Upper lobe of right lung (tissue), 1 donor: ENCODE measurements around the gene C2orf76. TPM values are rescaled to one million over a fixed set of nuclear protein-coding genes. Genes with fewer than 3 reads are reported as not detected.
A peak's percentile ranks its signal among the peaks of the same experiment; 100 is the strongest.

ENCODE experiments used
- ATAC-seq: fragments of 200-7000 bp; cut with Tn5 transposase; one replicate; pipeline ENCODE4 v1.9.1; 2020; ENCODE audit warnings: mild to moderate bottlenecking, moderate library complexity
- DNase-seq: peaks from one replicate; pipeline ENCODE4 v3.0.0-alpha.2; 2020
- H3K27ac ChIP-seq: fragments of 200-600 bp; one replicate; pipeline ENCODE4 v1.8.0; 2022
- H3K27me3 ChIP-seq: fragments of 200-600 bp; one replicate; pipeline ENCODE4 v1.8.0; 2022; ENCODE audit warnings: mild to moderate bottlenecking
- H3K36me3 ChIP-seq: fragments of 200-600 bp; one replicate; pipeline ENCODE4 v1.8.0; 2022
- H3K4me1 ChIP-seq: fragments of 200-600 bp; one replicate; pipeline ENCODE4 v1.8.0; 2022
- H3K4me3 ChIP-seq: fragments of 200-600 bp; one replicate; pipeline ENCODE4 v1.8.0; 2022; ENCODE audit warnings: mild to moderate bottlenecking
- H3K9me3 ChIP-seq: fragments of 200-600 bp; one replicate; pipeline ENCODE4 v1.8.0; 2022
- CTCF ChIP-seq: fragments of 200-600 bp; IDR thresholded peaks from one replicate; pipeline ENCODE4 v1.8.0; 2022; ENCODE audit warnings: antibody characterized with exemption
- intact Hi-C: fragments of 100-400 bp; cut with DNase I; formaldehyde crosslinking; loops from one replicate; pipeline ENCODE4 v1.11.0; 2022
- total RNA-seq: library from RNA; stranded (reverse); fragmentation: NEBNext Ultra II Directional; extraction: Animal tissue kit (Norgen Biotek cat#: 25700); gene quantifications from one replicate; pipeline ENCODE4 v1.2.1, GENCODE V29; 2021
- donor health status: DM: no; HTN: yes; CAD: no; lungs with severe emphysema.

Gene C2orf76
- total RNA-seq, 1 donor from 2014 or later = 11.8 TPM

DNA sequence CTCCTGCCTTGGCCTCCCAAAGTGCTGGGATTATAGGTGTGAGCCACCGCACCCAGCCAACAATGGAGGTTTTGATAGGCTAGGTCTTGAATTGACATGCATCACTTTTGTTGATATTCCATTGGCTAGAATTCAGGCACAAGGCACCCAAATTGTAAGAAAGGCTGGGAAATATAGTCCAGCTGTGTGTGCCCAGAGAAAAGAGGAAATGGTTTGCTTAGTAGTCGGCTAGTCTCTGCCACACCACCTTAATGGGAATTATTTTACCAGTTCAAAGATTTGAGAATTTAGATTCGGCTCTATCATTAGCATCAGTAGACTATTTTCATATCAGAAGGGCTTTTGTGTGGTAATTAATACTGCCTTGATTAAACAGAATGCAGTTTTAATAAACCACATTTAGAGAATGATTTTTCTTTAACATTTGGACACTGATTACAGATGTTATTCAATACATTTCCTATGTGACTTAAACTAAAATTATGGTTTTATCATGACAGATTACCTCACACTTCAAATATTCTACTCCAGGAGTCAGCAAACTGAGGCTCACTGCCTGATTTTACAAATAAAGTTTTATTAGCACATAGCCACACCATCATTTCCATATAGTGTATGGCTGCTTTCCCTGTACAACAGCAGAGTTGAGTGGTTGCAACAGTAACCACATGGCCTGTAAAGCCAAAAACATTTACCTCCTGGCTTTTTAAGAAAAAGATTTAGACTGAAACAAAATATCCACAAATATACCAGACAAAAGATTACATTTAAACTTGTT lies 27.5 kb upstream of the C2orf76 start:
- H3K4me3 ChIP-seq = no peak overlapping the region
- DNase-seq (no peak), ATAC-seq (no peak)
- no peaks in the 10 kb centered on the region for H3K27me3 ChIP-seq
- no peaks in the 10 kb centered on the region for H3K4me1 ChIP-seq
- H3K36me3 ChIP-seq = no peaks in the 10 kb centered on the region
- no peak for TF ChIP-seq CTCF
- intact Hi-C loops = no loop called here
- no peaks in the 10 kb centered on the region for H3K9me3 ChIP-seq
- H3K27ac ChIP-seq = no peak overlapping the region

GRCh38 chr2:119389615-119390306 lies 23.1 kb upstream of the C2orf76 start:
- H3K9me3 ChIP-seq = no peaks in the 10 kb centered on the region
- ATAC-seq (no peak), DNase-seq (no peak)
- H3K36me3 ChIP-seq = no peaks in the 10 kb centered on the region
- no peak overlapping the region for H3K4me3 ChIP-seq
- TF ChIP-seq CTCF = no peak
- peaks cover 10% of the 10 kb centered on the region for H3K4me1 ChIP-seq
- no peaks in the 10 kb centered on the region for H3K27me3 ChIP-seq
- H3K27ac ChIP-seq = peak overlapping the region; percentile 18
- intact Hi-C loops = no loop called here

DNA sequence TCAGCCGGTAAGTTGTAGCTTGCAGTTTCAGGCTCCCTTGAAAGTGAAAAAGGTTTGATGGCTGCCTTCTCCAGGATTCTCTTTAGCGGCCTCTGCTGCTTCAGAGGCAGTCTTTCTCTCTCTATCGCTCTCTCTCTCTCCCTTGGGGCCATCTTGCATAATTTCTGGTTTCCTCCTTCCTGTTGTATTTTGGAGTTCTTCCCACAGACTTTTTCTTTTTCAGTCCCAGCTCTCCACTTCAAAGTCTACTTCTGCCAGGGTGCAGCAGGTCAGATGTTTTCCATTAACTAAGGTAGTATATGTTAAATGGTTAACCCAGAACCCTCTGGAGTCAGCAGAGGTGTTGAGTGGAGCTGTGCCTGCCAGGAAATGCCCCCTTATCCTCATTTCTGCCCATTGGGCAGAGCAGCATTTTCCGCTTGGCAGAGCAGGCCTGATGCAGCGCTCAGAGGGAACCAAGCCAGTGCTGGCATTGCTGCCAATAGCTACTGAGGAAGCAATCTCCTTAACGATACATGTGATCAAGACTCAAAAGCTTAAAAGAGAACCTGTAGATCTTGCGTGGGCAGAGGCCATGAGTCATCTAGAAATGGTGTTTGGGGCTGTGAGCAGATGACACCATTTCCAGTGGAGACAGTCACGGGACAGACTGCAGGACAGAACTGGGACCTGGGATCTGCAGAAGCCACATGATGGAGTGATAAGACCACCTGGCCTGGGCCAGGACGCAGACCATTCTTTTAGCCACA lies 20.9 kb upstream of the C2orf76 start:
- H3K4me3 ChIP-seq = no peak overlapping the region
- TF ChIP-seq CTCF = peak; percentile 33
- intact Hi-C loops = no loop called here
- DNase-seq = peak; percentile 91
- no peaks in the 10 kb centered on the region for H3K9me3 ChIP-seq
- peak overlapping the region; percentile 75 for H3K27ac ChIP-seq
- no peaks in the 10 kb centered on the region for H3K27me3 ChIP-seq
- H3K4me1 ChIP-seq = peaks cover 10% of the 10 kb centered on the region
- no peaks in the 10 kb centered on the region for H3K36me3 ChIP-seq
- ATAC-seq = peak; percentile 95

DNA sequence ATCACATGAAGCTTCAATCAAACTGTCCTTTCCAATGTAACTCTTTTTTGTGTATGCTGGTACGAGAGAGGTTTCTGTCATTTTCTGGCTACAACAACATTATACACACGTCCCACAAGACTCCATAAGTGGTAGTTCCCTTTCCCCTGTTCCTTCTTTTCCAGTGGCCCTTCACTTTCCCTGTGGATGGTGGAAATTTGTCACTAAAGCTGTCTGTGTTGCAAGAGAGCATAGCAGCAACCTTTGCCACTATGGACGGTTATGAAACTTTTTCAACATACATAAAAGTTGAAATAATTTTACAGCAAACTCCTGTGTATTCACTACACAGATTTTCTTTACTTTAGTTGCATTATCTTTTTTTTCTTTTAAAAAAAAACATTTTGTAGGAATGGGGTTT lies 18.8 kb upstream of the C2orf76 start:
- intact Hi-C loops = no loop called here
- no peaks in the 10 kb centered on the region for H3K27me3 ChIP-seq
- DNase-seq (no peak), ATAC-seq (no peak)
- H3K4me1 ChIP-seq = peaks cover 10% of the 10 kb centered on the region
- no peak for TF ChIP-seq CTCF
- H3K9me3 ChIP-seq = no peaks in the 10 kb centered on the region
- H3K27ac ChIP-seq = no peak overlapping the region
- no peak overlapping the region for H3K4me3 ChIP-seq
- no peaks in the 10 kb centered on the region for H3K36me3 ChIP-seq

DNA sequence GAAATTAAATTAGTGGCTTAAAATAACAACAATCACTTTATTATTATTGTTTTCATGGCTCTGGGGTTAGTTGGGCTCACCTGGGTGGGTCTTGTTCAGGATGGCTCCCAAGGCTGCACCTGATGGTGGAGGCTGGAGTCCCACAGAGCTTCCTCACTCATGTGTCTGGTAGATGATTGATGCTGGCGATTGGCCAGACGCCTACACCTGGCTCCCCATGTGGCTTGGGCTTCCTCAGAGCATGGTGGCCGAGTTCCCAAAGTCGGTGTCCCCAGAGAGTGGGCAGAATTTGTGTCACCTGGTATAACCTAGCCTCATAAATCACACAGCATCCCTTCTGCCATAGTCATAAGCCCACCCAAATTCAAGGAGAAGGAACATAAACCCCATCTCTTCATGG lies 18.3 kb upstream of the C2orf76 start:
- intact Hi-C loops = no loop called here
- DNase-seq = no peak
- Histone ChIP-seq H3K36me3 (no peaks in the 10 kb centered on the region), H3K4me1 (peaks cover 10% of the 10 kb centered on the region), H3K27me3 (no peaks in the 10 kb centered on the region), H3K4me3 (no peak overlapping the region), H3K27ac (no peak overlapping the region), H3K9me3 (no peaks in the 10 kb centered on the region)
- no peak for ATAC-seq
- no peak for TF ChIP-seq CTCF
